ENCODE data around the gene AWAT1. TPM values are rescaled to one million over a fixed set of nuclear protein-coding genes. Genes with fewer than 3 reads are reported as not detected.

The AWAT1 gene
- polyA plus RNA-seq, 2 donors, result not detected

DNA sequence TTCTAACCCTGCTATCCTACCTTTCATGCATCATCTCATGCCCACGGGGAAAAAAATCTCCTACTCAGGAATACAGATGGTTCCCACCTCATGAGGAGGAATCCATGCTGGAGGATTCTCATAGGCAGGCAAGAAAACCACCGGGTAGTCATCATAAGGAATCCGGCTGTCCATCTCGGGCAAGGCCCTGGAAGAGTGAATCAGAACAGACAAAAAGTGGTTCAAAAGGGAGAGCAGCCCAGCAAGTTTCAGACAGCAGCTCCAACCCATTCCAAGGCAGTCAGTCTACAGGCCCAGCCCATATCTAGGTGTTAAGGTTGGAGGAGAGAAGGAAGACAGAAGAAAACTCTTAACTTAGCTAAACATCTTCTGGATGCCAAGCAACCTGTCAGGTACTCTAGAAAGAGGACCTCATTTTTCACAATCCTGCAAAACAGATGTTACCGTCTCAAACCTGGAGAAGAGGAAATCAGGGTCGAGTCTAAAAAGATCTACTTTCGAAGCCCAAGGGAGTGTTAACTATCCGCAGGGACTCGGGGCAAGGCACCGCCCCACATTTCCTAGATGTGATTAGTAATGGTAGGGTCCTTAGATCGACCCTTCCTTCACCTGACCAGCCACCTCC lies 54.8 kb downstream of the AWAT1 start:
- Histone ChIP-seq H3K4me3 (ENCODE audit: low read depth in 1 of 2, low read length in 2 of 2) (peak overlapping the region; percentile 52 to 73), H3K27me3 (ENCODE audit: control insufficient read depth in 1 of 2, insufficient read depth in 2 of 2, low read length in 2 of 2) (no peaks in the 10 kb centered on the region), H3K36me3 (ENCODE audit: control insufficient read depth in 2 of 2, insufficient read depth in 2 of 2, low read length in 1 of 2) (peaks cover 0 to 5% of the 10 kb centered on the region in 2 donors), H3K9me3 (ENCODE audit: control insufficient read depth in 2 of 2, insufficient read depth in 1 of 2, low read depth in 1 of 2, low read length in 1 of 2) (no peaks in the 10 kb centered on the region), H3K4me1 (ENCODE audit: control insufficient read depth in 2 of 2, insufficient read depth in 2 of 2, low read length in 1 of 2) (no peaks in the 10 kb centered on the region), H3K27ac (ENCODE audit: low read depth in 2 of 2, low read length in 1 of 2) (peak overlapping the region; percentile 71 to 84)
- WGBS, 2 donors, result 22 to 50% methylated on average over 11 of the region's 11 CpGs

Other genes starting within 250 kb of the AWAT1 start
- not detected for gene AWAT2, start 184.7 kb upstream of the AWAT1 start, polyA plus RNA-seq
- not detected for gene OTUD6A, start 172.2 kb upstream of the AWAT1 start, polyA plus RNA-seq
- 10 to 100 TPM; 25.2 to 45.4 TPM for gene IGBP1, start 101.2 kb upstream of the AWAT1 start, polyA plus RNA-seq
- gene DGAT2L6, start 57.2 kb upstream of the AWAT1 start, polyA plus RNA-seq, result not detected
- gene P2RY4, start 25.5 kb downstream of the AWAT1 start, polyA plus RNA-seq, result under 1 TPM in 1 of 2 donors, not detected in 1; 0.06 TPM
- gene ARR3, start 33.7 kb downstream of the AWAT1 start, polyA plus RNA-seq, result not detected
- gene RAB41, start 47.5 kb downstream of the AWAT1 start, polyA plus RNA-seq, result not detected
- 10 to 100 TPM; 54.2 to 78.0 TPM for gene PDZD11, start 55.3 kb downstream of the AWAT1 start, polyA plus RNA-seq
- gene KIF4A, start 55.4 kb downstream of the AWAT1 start, polyA plus RNA-seq, result 1 to 10 TPM; 1.7 to 3.5 TPM
- gene GDPD2, start 188.7 kb downstream of the AWAT1 start, polyA plus RNA-seq, result under 1 TPM; 0.28 to 0.34 TPM
- gene DLG3, start 210.2 kb downstream of the AWAT1 start, polyA plus RNA-seq, result 10 to 100 TPM; 13.8 to 19.0 TPM